DOHH2 (cell line): Measurements from ENCODE around the gene SEMA5A.

ENCODE experiments used
- H3F3A ChIP-seq: fragments of 200-600 bp; sonication (generic), shearing (Covaris generic); 2 replicates; pipeline ENCODE4 v1.6.0; 2016; ENCODE audit warnings: antibody characterized with exemption, mild to moderate bottlenecking; ENCODE audit not compliant: control insufficient read depth, insufficient read depth
- H3K27ac ChIP-seq: fragments of 200-600 bp; sonication (generic); 2 replicates; pipeline ENCODE4 v1.5.1; 2014; ENCODE audit warnings: low read depth, mild to moderate bottlenecking, low read length, moderate library complexity
- H3K27me3 ChIP-seq: fragments of 200-600 bp; sonication (generic); 2 replicates; pipeline ENCODE4 v1.6.1; 2014; ENCODE audit warnings: mild to moderate bottlenecking, low read length, mixed read lengths; ENCODE audit not compliant: control insufficient read depth
- H3K36me3 ChIP-seq: fragments of 200-600 bp; sonication (generic); 2 replicates; pipeline ENCODE4 v1.6.1; 2014; ENCODE audit warnings: mild to moderate bottlenecking, low read length, moderate library complexity, mixed read lengths; ENCODE audit not compliant: control insufficient read depth
- H3K4me1 ChIP-seq: fragments of 200-600 bp; sonication (generic); 2 replicates; pipeline ENCODE4 v1.6.1; 2014; ENCODE audit warnings: mild to moderate bottlenecking, low read length, mixed read lengths; ENCODE audit not compliant: control insufficient read depth
- H3K4me2 ChIP-seq: fragments of 200-600 bp; sonication (generic); 2 replicates; pipeline ENCODE4 v1.6.0; 2014; ENCODE audit warnings: mild to moderate bottlenecking, low read length, moderate library complexity
- H3K4me3 ChIP-seq: fragments of 200-600 bp; sonication (generic); 2 replicates; pipeline ENCODE4 v1.5.1; 2014; ENCODE audit warnings: mild to moderate bottlenecking, low read length, mixed read lengths
- H3K79me2 ChIP-seq: fragments of 200-600 bp; sonication (generic); 2 replicates; pipeline ENCODE4 v1.6.1; 2014; ENCODE audit warnings: mild to moderate bottlenecking, low read length, mixed read lengths; ENCODE audit not compliant: control insufficient read depth
- H3K9me2 ChIP-seq: fragments of 200-600 bp; sonication (generic); replicated peaks from 2 replicates; pipeline ENCODE4 v1.6.1; 2014; ENCODE audit warnings: mild to moderate bottlenecking, low read length, mixed read lengths; ENCODE audit not compliant: control insufficient read depth
- H3K9me3 ChIP-seq: fragments of 200-600 bp; sonication (generic); 2 replicates; pipeline ENCODE4 v1.6.1; 2014; ENCODE audit warnings: antibody characterized with exemption, low read length, mixed read lengths; ENCODE audit not compliant: control insufficient read depth, insufficient read depth
- H4K20me1 ChIP-seq: fragments of 200-600 bp; sonication (generic); 2 replicates; pipeline ENCODE4 v1.6.0; 2014; ENCODE audit warnings: low read depth, mild to moderate bottlenecking, antibody characterized with exemption, low read length, moderate library complexity; ENCODE audit not compliant: control insufficient read depth, insufficient read depth
- EZH2phosphoT487 ChIP-seq: fragments of 200-600 bp; sonication (generic); IDR thresholded peaks from 2 replicates; pipeline ENCODE4 v1.6.1; 2017; ENCODE audit warnings: borderline replicate concordance, mild to moderate bottlenecking, antibody characterized with exemption, low read length, moderate library complexity, mixed read lengths
- TF ChIP-seq, protein P1 (sequence below): fragments of 200-600 bp; sonication (generic); IDR thresholded peaks from one replicate; pipeline ENCODE4 v1.5.1; 2014; ENCODE audit warnings: antibody characterized with exemption, mild to moderate bottlenecking, low read depth, low read length; ENCODE audit not compliant: poor library complexity, severe bottlenecking

The SEMA5A gene

GRCh38 chr5:9411142-9411541 lies 134.7 kb downstream of the SEMA5A start:
- Histone ChIP-seq H3K27me3 (no peaks in the 10 kb centered on the region), H3K9me2 (no peaks in the 10 kb centered on the region), H3K36me3 (no peaks in the 10 kb centered on the region), H3K79me2 (no peaks in the 10 kb centered on the region), H4K20me1 (no peaks in the 10 kb centered on the region), H3K4me2 (no peak overlapping the region), H3K9me3 (no peaks in the 10 kb centered on the region), H3F3A (no peaks in the 10 kb centered on the region), H3K27ac (no peak overlapping the region), H3K4me1 (no peaks in the 10 kb centered on the region), H3K4me3 (no peak overlapping the region)
- no peak for TF ChIP-seq EZH2phosphoT487
- TF ChIP-seq, protein P1, sequence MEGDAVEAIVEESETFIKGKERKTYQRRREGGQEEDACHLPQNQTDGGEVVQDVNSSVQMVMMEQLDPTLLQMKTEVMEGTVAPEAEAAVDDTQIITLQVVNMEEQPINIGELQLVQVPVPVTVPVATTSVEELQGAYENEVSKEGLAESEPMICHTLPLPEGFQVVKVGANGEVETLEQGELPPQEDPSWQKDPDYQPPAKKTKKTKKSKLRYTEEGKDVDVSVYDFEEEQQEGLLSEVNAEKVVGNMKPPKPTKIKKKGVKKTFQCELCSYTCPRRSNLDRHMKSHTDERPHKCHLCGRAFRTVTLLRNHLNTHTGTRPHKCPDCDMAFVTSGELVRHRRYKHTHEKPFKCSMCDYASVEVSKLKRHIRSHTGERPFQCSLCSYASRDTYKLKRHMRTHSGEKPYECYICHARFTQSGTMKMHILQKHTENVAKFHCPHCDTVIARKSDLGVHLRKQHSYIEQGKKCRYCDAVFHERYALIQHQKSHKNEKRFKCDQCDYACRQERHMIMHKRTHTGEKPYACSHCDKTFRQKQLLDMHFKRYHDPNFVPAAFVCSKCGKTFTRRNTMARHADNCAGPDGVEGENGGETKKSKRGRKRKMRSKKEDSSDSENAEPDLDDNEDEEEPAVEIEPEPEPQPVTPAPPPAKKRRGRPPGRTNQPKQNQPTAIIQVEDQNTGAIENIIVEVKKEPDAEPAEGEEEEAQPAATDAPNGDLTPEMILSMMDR, result no peak

DNA sequence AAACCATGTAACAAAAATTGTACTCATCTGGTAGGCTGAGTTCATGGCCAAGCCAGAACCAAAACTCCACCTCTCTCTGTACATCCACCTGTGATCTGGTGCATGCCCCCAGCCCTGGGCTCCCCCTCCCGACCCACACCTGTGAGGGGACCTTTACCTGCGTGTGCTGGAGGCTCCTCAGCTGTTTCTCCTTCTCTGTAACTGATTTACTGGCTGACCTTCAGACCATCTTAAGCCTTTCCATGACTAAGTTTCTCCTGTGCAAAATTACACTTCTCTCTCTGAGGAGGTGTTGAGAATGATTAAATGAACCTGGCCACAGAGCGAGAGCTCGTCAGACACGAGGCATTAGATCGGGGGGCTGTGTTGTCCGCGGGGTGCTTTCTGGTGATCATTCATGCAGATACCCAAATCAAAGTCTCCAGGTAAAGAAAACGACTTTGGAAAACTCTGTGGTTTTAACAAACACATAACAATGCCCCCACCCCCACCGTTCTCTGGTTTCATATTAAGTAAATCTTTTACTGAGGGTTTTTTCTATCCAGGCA lies 136.4 kb downstream of the SEMA5A start:
- Histone ChIP-seq H3K27me3 (no peaks in the 10 kb centered on the region), H3K9me2 (no peaks in the 10 kb centered on the region), H3K9me3 (no peaks in the 10 kb centered on the region), H3K36me3 (no peaks in the 10 kb centered on the region), H4K20me1 (no peaks in the 10 kb centered on the region), H3K4me2 (no peak overlapping the region), H3K79me2 (no peaks in the 10 kb centered on the region), H3K4me3 (no peak overlapping the region), H3K27ac (no peak overlapping the region), H3K4me1 (no peaks in the 10 kb centered on the region), H3F3A (no peaks in the 10 kb centered on the region)
- no peak for TF ChIP-seq EZH2phosphoT487

DNA sequence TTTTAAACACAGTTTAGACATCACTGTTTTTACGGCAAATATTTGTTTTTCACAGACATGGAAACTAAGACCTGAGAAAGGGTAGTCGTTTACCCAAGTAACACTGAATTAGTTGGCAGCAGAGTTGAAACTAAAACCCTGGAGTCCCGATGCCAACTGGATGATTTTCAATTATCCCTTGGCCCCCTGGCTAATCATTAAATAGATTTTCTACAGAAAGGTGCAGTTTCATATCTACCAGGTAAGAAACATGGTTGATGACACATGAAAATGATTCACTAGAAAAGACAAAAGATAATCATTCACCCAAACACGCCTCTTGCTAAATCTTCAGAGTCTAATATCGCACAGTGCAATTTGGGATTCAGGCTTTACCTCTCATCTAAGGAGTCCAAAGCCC lies 136.9 kb downstream of the SEMA5A start:
- no peaks in the 10 kb centered on the region for H4K20me1 ChIP-seq
- H3K79me2 ChIP-seq, result no peaks in the 10 kb centered on the region
- H3K27ac ChIP-seq, result no peak overlapping the region
- no peaks in the 10 kb centered on the region for H3K36me3 ChIP-seq
- no peaks in the 10 kb centered on the region for H3K9me3 ChIP-seq
- H3F3A ChIP-seq, result no peaks in the 10 kb centered on the region
- H3K4me2 ChIP-seq, result no peak overlapping the region
- TF ChIP-seq, protein P1, result no peak
- no peak for TF ChIP-seq EZH2phosphoT487
- no peaks in the 10 kb centered on the region for H3K9me2 ChIP-seq
- no peaks in the 10 kb centered on the region for H3K4me1 ChIP-seq
- no peak overlapping the region for H3K4me3 ChIP-seq
- no peaks in the 10 kb centered on the region for H3K27me3 ChIP-seq

DNA sequence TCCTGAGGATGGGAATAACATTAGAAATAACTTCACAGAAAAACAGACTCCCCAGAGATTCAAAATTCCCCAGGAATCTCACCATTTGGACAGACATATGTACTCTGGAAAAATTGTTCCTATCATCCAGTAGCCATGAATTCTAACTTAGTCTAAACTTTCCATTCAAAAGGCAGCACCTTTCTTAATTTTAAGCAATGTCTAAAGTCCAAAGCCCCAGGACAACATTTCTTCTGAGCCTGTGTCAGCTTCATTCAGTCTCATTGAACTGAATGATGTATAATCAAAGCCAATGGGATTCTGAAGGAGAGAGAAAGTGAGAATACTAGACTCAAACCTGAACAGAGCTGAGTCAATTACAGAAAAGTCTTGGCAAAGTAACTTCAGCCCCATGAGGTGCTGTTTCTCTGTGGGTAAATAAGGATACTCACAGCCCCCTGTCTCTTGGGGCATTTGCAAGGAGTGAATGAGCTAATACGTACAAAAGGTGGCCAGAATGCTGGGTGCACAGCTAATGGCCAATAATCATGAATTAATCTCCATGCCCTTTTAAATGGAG lies 140.6 kb downstream of the SEMA5A start:
- Histone ChIP-seq H3K4me3 (no peak overlapping the region), H3F3A (no peaks in the 10 kb centered on the region), H4K20me1 (no peaks in the 10 kb centered on the region), H3K79me2 (no peaks in the 10 kb centered on the region), H3K9me2 (no peaks in the 10 kb centered on the region), H3K9me3 (no peaks in the 10 kb centered on the region), H3K36me3 (no peaks in the 10 kb centered on the region), H3K27me3 (no peaks in the 10 kb centered on the region), H3K4me1 (no peaks in the 10 kb centered on the region), H3K4me2 (no peak overlapping the region), H3K27ac (no peak overlapping the region)
- TF ChIP-seq EZH2phosphoT487, result no peak
- TF ChIP-seq, protein P1, result no peak
